SHP77 (cell line): ENCODE measurements around the gene MEDAG.
"Not testable (repeated sequence)": the region's sequence is repeated elsewhere in the genome, so short reads cannot be mapped to it uniquely, and the experiment has no call there.

Experiments
- DNase-seq, 2 experiments: peaks; one replicate each; lab custom pipeline; 2025; lab: John Stamatoyannopoulos, UW

Gene MEDAG

DNA sequence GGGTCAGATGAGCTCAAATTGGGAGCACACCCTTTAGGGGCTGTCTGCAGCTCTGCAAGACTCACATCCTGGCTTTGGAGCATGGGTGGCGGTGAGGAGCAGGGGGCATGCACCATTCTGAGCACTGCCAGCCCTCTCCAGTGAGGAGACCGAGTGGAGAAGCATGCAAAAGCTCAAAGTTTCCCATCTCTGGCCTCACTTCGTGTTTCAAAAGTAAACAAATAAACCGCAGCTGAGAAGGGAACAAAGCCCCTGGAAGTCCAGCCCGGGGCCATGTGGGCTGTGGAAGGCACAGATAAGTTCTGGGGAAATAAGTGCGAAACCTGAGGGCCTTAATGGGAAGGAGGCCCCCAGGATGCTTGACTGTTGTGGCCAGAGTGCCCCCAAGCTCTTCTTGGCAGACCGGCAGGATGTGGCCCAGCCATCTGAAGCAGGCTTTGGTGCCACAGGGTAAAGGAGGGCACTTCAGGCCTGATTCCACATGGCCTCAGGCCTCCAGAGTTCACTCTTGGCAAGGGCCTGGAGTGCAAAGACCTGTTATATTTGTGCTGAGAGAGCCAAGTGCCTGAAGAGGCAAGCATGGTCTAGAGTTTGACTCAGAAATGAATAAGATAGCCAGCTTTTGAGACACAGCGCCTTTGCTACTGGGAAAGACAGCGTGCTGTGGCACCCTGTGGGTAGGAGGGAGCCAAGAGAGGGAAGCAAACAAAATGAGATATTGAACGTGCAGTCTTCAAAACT lies 1.2 kb downstream of the MEDAG start:
- no peak for DNase-seq

DNA sequence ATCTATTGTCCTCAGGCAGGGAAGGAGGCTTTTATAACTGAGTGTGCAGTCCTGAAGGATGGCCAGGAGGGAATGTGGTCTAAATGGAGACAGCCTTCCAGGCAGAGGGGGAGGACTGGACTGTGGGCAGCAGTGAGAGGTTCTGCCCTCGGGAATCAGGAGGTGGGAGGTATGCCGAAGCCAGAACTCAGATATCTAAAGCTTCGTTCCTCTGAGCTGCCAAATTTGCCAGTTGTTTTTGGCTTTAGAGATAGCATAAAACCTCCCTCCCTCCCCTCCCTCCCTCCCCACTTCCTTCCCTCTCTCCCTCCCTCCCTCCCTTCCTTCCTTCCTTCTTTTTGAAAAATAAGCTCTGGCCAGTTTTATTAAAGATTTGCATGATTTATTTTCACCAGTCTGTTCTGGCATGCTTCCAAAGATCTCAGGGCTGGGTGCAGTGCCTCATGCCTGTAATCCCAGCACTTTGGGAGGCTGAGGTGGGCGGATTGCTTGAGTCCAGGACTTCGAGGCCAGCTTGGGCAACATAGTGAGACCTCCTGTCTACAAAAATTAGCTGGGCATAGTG lies 2.4 kb downstream of the MEDAG start:
- no peak for DNase-seq

DNA sequence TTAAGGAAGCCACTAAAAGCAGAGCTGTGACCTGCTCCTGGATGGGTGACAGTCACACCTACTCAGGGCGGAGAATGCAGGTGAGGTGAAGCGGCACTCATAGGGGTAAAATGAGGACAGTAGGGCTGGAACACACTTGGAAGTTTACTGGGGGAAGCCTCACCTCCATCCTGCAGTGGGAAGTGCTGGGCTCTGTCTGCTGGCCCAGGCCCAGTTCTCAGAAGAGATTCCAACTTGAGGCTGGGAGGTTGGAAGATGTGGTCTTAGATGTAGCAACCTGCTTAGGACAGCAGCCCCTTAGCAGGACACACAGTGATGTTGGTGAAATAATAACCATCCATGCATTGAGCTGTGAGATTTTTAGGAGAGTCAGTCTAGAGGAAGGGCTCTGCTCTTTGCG lies 4.6 kb downstream of the MEDAG start:
- DNase-seq: no peak

DNA sequence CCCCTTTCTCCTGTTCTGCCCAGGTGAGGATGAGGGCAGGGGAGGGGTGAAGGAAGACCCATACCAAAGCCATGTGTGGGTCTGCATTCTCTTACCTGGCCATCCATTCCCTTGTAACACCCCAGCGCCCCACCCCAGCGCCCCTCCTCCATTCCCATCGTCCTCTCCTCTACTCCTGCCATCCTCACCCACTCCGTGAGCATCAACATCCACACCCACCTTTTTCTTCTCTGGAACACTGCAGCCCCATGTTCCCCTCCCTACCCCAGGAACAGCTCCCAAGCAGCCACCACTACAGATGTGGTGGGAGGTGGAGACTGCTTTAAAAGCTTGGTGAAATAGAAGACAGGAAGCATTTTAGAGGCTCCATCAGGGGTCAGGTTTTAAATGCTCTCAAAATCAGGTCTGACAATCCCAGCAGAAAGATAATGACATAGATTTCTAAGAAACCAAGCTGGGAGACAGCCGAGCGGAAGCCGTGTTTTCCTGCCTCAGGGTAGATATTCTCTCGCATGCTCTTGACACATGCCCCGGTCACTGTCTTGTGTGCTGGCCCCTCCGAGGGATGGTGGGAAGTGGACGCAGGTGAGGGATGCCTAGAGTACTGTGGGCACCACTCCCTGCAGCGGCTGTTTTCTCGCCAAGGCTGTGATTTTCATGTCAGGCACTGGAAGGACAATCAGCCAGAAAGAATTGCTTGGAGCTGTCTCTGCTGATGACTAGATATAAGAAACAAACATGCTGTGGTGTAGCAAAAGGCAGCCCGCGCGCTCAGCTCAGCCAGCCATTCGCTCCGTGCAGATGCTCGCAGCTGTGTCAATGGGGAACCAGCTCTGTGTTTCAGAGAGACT lies 9.8 kb downstream of the MEDAG start:
- DNase-seq: no peak

DNA sequence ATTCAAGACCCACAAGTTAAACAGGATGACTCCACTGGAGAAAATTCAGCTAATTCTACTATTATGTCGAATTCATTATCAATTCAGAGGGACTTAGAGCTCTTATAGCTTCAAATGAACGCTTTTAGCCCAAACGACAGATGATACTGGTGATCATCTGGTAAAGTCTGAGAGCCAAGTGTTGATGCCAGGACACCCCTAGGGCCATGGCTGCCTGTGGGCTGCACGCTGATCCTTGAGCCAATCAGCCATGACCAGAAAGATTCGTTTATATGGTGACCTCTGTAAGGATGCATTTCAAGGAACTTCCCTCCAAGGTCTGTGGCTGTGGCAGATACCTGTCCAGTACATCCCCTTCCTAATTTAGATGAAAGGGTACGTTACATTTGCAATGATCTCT lies 10.9 kb downstream of the MEDAG start:
- DNase-seq: no peak

DNA sequence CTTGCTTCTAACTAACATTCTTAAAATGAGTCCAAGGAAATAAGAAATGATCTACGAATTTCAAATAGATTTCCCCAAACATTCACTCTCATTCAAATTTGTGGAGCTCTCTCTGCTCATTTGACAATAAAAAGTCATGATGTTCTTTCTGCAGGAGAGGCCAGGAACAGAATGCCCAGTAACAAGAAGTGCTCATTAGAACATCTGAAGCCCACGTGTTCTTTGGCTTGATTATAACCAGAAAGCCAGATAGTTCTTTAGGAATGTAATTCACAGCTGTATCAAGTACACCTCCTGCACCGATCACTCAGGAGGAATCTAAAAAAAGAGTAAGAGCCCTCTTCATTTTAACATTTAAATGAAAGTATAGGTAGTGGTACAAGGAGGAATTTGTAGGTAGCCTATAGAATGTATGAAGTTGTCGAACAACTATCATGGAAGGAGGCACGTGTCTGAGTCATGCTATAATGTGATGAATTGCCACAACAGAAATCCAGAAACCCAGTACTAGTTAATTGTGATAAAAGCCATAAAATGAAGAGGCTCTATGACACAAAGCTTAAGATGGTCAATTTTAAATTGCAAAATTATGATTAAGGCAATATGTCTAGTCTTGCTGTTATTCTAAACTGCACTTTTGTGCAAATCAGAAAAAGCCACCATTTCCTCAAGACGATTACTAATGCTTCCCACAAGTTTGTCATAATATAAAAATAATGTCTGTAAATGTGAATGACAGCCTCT lies 12.8 kb downstream of the MEDAG start:
- no peak for DNase-seq

DNA sequence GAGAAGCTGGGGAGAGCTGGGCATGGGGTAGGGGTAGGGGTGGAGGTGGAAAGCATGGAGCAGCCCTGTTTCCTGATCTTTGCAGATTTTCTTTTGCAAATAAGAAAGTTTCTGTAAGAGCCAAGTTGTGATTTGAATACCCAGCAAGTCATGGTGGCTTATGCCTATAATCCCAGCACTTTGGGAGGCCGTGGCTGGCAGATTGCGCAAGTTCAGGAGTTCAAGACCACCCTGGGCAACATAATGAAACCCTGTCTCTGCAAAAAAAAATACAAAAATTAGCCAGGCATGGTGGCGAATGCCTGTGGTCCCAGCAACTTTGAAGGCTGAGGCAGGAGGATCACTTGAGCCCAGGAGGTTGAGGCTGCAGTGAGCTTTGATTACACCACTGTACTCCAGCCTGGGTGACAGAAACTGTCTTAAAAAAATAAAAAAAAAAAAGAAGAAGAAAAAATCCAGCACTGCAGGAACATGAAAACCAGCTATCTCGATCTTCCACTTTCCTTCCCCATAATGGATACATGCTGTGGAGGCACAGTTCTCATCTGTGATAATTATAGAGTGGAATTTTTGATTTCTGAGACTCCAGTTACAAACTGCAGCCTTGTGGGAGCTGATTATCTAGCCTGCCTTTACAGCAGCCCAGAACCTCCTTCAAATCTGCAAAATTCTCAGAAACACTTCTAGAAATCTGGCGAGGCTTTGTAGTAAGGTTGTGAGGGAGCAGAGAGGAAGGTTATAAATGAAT lies 14.3 kb downstream of the MEDAG start:
- DNase-seq: no peak

DNA sequence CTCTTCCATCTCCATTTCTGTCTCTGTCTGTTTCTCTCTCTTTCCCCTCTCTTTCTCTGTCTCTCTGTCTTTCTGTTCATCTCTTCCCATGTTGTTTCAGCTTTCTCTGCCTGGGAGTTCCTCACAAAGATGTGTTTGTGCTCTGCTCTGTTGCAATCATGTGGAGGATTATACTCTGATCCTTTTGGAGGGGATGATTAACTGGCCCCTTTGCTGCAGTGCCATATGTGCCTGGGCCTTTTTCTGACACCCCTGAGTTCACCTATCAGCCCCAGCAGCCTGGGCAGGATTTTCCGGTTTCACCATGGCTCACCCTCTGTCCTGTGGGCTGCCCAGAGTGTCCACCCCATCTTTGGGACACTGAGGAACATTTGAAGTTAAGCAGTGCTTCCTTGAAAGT lies 17.3 kb downstream of the MEDAG start:
- DNase-seq: no peak

DNA sequence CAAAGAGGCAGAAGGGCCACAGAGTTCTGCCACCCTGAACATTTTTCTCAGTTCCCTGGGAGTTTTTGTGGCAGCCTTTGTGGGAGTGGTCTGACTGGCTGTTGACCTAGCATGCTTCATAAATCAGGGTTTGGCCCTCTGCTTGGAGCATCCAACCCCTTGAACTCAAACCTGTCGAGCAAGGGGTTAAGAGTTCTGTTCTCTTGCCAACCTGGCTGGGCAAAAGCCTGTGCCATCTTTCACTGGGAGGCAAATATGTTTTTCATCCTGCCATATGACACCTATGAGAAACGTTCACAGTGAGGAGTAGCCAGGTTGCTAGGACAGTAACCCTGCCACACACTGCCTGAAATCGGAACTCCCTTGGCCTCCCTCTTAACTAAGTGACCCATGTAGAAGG lies 18.6 kb downstream of the MEDAG start:
- DNase-seq: no peak

DNA sequence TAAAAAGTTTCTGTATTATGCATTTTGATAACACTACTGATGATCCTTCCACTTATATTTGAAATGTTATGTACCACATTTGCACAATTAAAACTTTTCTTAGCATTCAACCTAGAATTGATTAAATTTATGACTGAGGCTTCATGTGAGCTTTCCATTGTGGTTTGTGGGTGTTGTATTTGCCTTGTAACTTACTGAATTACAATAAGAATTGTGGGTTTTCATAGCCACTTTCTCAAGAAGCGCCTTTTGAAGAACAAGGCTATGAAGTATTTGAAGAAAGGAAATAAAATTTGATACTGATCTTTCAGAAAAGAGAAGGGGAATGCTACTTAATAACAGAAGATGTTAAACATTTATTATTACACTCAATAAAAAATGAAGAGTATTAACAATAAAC lies 19.4 kb downstream of the MEDAG start:
- no peak for DNase-seq

DNA sequence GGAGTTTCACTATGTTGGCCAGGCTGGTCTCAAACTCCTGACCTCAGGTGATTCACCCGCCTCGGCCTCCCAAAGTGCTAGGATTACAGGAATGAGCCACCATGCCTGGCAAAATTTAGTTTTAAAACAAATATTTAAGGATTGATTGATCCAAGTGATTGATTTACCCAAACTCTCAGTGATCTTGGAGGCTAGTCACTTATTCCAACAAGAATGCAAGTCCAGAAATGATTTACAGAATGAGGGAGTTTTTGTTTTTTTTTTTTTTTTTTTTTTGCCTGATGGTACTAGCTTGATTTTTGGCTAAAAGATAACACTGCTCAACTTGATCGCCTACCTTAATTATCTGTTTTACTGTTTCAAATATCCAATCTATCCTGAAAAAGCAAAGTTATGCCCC lies 20.7 kb downstream of the MEDAG start:
- no peak for DNase-seq

DNA sequence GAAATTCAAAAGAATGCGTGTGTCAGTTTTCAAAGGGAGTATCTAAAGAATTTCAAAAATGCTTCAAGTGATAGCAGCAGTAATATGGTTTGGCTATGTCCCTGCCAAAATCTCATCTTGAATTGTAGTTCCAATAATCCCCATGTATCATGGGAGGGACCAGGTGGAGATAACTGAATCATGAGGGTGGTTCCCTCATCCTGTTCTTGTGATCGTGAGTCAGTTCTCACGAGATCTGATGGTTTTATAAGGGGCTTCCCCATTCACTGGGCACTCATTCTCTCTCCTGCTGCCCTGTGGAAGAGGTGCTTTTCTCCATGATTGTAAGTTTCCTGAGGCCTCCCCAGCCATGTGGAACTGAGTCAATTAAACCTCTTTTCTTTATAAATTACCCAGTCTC lies 21.1 kb downstream of the MEDAG start:
- DNase-seq: not testable (repeated sequence)

DNA sequence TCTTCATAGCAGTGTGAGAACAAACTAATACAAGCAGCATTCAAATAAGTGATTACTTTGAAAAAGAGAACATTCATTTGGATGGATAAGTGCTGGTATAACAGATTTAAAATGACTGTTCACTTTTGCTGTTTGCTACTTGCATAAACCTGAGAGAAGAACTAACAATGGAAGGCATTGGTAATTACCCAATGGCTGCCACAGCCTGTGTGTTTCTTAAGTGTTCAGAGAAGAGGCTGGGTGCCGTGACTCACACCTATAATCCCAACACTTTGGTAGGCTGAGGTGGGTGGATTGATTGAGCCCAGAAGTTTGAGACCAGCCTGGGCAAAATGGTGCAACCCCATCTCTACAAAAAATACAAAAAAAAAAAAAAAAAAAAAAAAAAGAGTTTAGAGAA lies 21.5 kb downstream of the MEDAG start:
- DNase-seq: no peak

DNA sequence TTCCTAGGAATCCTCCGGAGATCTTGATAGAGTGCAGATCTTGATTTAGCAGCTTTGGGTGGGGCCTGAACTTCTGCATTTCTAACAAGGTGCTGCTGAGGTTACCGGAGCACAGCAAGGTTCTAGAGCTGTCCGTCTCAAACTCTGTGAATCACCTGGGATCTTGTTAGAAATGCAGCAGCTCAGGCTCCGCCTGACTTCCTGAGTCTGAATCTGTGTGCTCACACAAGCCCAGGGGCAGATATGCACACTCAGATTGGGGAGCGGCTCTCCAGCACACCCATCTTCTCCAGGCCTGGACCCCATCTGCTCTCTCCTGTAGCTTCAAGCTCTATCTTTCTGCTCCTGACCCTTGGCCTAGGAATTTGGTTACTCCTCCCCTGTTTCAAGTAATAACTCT lies 22.9 kb downstream of the MEDAG start:
- no peak for DNase-seq

DNA sequence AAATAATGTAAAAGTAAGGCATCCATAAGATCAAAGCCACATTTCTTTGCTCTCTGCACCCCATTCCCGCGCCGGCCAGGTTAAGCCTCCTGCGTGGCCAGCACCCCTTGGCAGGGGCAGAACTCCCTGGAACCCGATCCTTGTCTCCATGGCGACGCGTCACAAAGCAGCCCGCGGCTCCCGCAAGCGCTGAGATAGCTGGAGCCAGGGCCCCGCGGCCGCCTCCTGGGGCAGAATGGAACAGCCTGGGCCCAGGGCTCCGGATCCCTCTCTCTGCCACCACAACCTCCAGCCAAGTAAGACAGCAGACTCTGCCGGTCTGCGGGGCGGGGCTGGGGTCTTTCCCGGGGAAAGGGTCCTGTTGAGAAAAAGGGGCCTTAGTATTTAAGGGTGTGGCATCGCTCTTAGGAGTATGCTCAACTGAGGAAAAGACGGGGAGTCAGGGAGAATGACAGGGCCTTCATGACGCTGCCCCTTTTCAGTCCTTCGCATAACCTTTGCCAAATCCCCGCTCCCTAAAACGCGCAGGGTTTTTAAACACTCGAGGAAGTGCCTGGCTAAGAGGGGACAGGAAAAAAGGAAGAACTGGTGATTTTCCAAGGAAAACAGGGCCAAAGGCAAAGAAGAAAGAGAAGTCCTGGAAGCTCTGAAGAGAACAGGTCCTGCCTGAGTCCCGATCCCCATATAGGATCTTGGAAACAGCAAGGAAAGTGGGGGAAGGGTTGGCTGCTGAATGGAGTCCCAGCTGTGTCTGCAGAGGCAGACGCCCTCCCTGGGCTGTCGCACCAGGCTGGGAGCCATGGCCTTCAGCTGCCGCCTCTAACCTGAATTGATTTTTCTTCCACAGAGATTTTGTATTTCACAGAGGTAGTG lies 26.6 kb downstream of the MEDAG start, which contains the start of gene TEX26:
TSS of gene TEX26 (plus strand) at position 176 of the 873 bp plus-strand sequence. CDS start at position 236, 60 bp downstream.
- no peak for DNase-seq

DNA sequence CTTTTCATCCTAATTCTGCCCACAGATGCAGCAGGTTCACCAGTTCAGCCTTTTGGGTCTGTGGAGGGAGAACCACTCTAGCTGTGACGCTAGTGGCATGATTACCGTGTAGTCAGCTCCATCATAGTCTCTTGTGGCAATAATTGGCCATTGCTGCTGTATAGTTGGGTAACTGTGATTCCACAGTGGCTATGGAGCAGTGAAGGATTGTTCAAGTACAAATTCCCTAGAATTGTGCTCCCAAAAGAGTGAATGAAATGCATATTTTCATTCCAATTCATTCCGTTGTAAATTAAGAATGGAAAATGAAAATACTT lies 27.2 kb downstream of the MEDAG start:
- no peak for DNase-seq

DNA sequence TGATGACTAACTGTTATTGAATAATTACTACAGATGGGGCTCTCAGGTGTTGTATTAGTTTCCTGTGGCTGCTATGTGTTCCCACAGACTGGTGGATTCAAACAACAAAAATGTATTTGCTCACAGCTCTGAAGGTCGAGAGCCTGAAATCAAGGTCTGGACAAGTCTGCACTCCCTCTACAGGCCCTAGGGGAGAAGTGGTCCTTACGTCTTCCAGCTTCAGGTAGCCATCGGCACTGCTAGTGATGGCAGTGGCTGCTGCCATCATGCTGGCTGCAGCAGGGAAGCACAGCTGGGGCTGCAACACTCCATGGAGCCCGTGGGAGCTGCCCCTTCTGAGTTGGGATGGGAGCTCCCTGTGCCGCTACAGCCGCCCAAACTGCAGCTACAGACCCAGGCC lies 28.3 kb downstream of the MEDAG start:
- no peak for DNase-seq

DNA sequence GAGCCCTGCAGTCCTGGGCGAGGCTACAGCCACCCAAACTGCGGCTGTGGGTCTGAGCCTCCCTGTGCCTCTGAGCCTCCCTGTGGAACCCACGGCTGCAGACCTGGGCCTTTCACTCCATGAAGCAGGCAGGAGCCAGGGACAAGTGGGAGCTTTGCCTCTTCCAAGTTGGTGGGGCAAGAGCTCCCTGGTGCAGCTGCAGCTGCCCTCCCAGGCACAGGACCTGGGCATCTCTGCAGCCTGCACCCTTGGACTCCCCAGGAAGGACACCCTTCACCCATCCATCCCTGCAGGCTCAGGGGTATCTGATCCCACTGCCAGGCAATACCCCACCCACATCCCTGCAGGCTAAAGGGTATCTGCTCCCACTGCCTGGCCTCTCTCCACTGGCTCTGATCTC lies 28.7 kb downstream of the MEDAG start:
- DNase-seq: no peak

DNA sequence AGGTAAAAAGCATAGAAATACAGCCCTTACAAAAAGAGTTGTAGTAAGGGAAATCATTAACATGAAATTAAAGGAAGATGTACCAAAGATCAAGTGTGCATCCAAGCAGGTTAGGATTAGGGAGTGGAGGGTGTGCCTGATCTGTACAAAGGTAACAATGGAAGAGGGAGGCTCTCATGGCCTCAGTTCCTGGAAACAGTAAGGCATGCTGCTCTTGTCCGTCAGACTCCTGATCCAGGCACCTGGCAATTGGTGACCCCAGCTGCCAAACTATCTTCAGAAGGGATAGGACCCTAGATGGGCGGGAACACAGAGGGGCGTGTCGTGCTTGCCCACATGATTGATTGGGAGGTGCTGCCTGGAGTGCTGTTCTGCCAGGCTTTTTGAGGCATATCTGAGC lies 30.9 kb downstream of the MEDAG start:
- no peak for DNase-seq

DNA sequence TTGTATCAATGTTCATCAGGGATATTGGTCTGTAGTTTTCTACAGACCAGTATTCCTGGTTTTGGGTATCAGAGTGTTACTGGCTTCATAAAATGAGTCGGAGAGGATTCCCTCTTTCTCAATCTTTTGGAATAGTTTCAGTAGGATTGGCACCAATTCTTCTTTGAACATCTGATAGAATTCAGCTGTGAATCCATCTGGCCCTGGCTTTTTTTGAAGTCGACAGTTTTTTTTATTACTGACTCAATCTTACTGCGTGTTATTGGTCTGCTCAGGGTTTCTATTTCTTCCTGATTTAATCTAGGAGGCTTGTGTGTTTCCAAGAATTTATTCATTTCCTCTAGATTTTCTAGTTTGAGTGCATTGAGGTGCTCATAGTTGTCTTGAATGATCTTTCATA lies 37.8 kb downstream of the MEDAG start:
- DNase-seq: no peak
